ENCODE measurements around the gene PTPN23. TPM values are rescaled to one million over a fixed set of nuclear protein-coding genes. Genes with fewer than 3 reads are reported as not detected.

PTPN23 gene
- total RNA-seq, 1 experiment from 2014 or later, result 7.4 TPM

GRCh38 chr3:47414666-47415587, 34.1 kb downstream of the PTPN23 start:
- Histone ChIP-seq H3K9me3 (replicated peaks) (no peaks in the 10 kb centered on the region), H3K4me3 (no peak overlapping the region), H3K27ac (peak overlapping the region; percentile 30), H3K36me3 (peaks cover 40% of the 10 kb centered on the region), H3K4me1 (peaks cover 12% of the 10 kb centered on the region), H3K27me3 (no peaks in the 10 kb centered on the region)
- DNase-seq, result peak; percentile 74 to 78

DNA sequence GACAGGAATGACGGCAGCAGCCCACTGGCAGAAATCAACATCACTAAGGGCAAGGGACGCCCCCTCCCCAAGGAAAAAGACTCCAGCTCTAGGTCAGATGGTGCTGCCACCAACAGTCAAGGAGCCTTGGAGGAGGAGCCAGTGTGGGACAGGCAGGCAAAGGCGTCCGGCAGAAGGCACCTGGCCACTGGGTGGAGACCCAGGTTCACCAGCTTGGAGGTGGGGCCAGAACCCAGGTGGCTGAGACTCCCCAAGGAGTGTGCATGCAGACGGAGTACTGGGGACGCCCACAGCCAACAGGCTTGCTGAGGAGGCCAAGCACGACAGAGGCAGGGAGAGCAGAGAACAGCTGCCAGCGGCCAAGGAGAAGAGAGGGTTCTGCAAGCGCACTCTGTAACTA, 35.2 kb downstream of the PTPN23 start:
- no peak for DNase-seq
- peaks cover 40% of the 10 kb centered on the region for H3K36me3 ChIP-seq

GRCh38 chr3:47418167-47419082, 37.6 kb downstream of the PTPN23 start:
- peaks cover 19% of the 10 kb centered on the region for H3K4me1 ChIP-seq
- peaks cover 28% of the 10 kb centered on the region for H3K36me3 ChIP-seq

More for the DNA sequence above, 35.2 kb downstream of the PTPN23 start:
- Histone ChIP-seq H3K27ac (no peak overlapping the region), H3K27me3 (no peaks in the 10 kb centered on the region), H3K9me3 (replicated peaks) (no peaks in the 10 kb centered on the region), H3K4me3 (no peak overlapping the region), H3K4me1 (peaks cover 12% of the 10 kb centered on the region)

GRCh38 chr3:47419083-47420043, 38.5 kb downstream of the PTPN23 start:
- Histone ChIP-seq H3K27me3 (no peaks in the 10 kb centered on the region), H3K36me3 (peaks cover 25% of the 10 kb centered on the region)
- no peak for DNase-seq

More at GRCh38 chr3:47418167-47419082, 37.6 kb downstream of the PTPN23 start:
- H3K4me3 ChIP-seq, result no peak overlapping the region
- H3K9me3 ChIP-seq (replicated peaks), result no peaks in the 10 kb centered on the region
- H3K27ac ChIP-seq, result no peak overlapping the region
- no peaks in the 10 kb centered on the region for H3K27me3 ChIP-seq
- no peak for DNase-seq

DNA sequence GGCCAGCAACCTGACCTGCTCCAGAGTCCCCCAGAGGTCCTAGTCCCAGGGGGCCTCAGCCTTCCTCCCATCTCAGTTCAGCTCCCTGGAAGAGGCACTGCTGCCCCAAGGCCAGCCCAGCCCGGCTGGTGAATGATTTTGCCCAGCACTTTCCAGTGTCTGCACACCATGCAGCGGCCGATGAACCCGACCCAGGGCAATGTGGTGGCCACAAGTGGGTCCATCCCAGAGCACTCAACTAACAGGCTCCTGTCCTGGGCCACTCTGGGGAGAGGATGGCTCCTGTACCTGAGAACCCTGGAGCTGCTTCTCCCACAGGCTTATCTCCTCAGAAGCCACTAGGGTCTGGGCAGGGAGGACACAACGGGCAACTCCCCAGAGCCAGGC, 39.2 kb downstream of the PTPN23 start:
- Histone ChIP-seq H3K27me3 (no peaks in the 10 kb centered on the region), H3K36me3 (peaks cover 28% of the 10 kb centered on the region), H3K4me3 (no peak overlapping the region), H3K27ac (no peak overlapping the region), H3K9me3 (replicated peaks) (no peaks in the 10 kb centered on the region), H3K4me1 (peaks cover 7% of the 10 kb centered on the region)
- no peak for DNase-seq

More at GRCh38 chr3:47419083-47420043, 38.5 kb downstream of the PTPN23 start:
- Histone ChIP-seq H3K9me3 (replicated peaks) (no peaks in the 10 kb centered on the region), H3K4me3 (no peak overlapping the region), H3K4me1 (peaks cover 14% of the 10 kb centered on the region), H3K27ac (no peak overlapping the region)

- DNase-seq, result peak; percentile 83 to 93
- Histone ChIP-seq H3K4me3 (no peak overlapping the region), H3K4me1 (peaks cover 7% of the 10 kb centered on the region), H3K36me3 (peaks cover 21% of the 10 kb centered on the region), H3K27me3 (no peaks in the 10 kb centered on the region), H3K9me3 (replicated peaks) (no peaks in the 10 kb centered on the region), H3K27ac (peak overlapping the region; percentile 30; the same call in 1 of the 2 replicates)
These were observed 40.0 kb downstream of the PTPN23 start for GRCh38 chr3:47420511-47421484.

DNA sequence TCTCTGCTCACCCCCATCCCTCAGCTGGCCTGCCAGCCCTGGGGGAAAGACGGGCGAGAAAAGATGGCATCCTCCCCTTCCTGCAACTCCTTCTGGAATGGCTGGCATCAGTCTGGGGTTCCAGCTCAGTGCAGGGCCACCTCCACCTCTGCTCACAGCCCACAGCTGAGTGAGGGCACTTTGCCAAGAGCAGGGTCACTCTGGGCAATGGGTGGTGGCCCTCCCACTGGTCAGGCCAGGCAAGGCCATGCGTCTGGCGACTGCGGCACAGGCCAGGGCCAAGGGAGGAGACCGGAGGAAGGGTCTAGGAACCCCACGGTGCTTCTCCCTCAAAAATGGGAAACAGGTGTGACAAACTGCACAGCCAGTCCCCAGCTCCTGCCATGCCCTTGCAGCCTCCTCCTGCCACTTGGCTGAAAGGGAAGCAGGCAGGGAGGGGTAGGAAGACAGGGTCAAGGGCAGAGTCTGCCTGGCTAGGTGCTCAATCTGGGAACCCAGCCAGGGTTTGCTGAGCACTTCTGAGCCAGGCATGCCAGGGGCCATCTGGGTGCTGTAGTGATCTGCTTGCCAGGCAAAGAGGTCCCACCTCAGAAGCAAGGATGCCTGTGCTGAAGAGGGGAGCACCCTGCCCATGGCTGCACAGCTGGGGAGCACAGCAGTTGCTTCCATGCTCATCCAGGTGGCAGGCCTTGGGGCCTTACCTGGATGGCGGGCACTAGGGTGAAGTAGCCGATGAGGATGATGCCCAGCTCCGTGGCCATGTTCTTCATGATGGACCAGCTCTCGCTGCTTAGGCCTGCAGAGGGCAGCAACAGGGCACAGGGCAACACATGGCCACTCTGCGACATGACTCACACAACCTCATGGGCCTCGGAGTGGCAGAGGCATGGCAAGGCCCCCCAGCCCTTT, 41.2 kb downstream of the PTPN23 start:
- Histone ChIP-seq H3K27ac (peak overlapping the region; percentile 30; the same call in 1 of the 2 replicates), H3K27me3 (no peaks in the 10 kb centered on the region), H3K9me3 (replicated peaks) (no peaks in the 10 kb centered on the region), H3K36me3 (peaks cover 12% of the 10 kb centered on the region), H3K4me1 (peaks cover 7% of the 10 kb centered on the region), H3K4me3 (no peak overlapping the region)
- peak in 1 of 2 experiments; percentile 29 for DNase-seq

DNA sequence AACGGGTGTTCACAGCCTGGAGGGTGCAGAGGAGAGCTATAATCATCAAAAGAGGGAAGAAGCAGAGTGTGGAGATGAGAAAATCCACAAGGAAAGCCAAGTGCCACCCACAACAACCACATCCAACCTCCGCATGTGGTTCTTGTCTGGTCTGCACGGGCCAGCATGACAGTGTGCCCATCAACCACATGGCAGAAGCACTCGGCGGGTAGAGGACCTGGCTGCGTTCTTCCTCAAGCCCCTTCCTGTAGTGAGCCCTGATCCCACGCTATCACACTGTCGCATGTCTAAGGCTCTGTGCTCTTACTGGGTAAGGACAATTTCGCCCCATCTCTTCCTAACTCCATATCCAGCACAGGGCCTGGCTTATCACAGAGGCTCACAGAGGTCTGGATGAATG, 41.9 kb downstream of the PTPN23 start:
- no peak overlapping the region for H3K4me3 ChIP-seq
- no peak for DNase-seq
- H3K9me3 ChIP-seq (replicated peaks), result no peaks in the 10 kb centered on the region
- no peak overlapping the region for H3K27ac ChIP-seq
- peaks cover 7% of the 10 kb centered on the region for H3K36me3 ChIP-seq
- peaks cover 7% of the 10 kb centered on the region for H3K4me1 ChIP-seq
- H3K27me3 ChIP-seq, result no peaks in the 10 kb centered on the region

DNA sequence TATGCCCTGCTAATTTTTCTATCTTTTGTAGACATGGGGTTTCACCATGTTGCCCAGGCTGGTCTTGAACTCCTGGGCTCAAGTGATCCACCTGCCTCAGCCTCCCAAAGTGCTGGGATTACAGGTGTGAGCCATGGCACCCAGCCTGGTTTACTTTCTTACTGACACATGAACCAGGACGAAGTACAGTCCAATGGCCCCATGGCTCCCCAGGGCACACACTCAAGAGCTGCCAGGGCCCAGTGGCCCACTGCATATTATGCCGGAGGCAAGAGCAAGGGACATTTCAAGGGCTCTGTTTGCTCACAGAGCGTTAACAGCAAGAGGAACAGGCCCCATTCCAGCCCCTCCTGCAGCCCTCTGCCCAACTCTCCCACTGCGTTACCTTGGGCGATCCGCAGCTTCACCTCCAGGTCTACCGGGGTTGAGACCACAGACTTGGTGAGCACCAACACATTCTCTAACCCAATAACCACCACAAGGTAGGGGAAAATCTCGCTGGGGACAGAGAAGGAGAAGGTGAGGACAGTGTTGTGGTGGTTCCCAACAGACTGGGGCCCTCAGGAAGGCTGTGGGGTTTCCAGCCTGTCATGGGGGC, 42.8 kb downstream of the PTPN23 start:
- Histone ChIP-seq H3K4me3 (no peak overlapping the region), H3K4me1 (peaks cover 7% of the 10 kb centered on the region), H3K9me3 (replicated peaks) (no peaks in the 10 kb centered on the region), H3K27ac (no peak overlapping the region), H3K36me3 (peaks cover 12% of the 10 kb centered on the region), H3K27me3 (no peaks in the 10 kb centered on the region)
- DNase-seq, result no peak

DNA sequence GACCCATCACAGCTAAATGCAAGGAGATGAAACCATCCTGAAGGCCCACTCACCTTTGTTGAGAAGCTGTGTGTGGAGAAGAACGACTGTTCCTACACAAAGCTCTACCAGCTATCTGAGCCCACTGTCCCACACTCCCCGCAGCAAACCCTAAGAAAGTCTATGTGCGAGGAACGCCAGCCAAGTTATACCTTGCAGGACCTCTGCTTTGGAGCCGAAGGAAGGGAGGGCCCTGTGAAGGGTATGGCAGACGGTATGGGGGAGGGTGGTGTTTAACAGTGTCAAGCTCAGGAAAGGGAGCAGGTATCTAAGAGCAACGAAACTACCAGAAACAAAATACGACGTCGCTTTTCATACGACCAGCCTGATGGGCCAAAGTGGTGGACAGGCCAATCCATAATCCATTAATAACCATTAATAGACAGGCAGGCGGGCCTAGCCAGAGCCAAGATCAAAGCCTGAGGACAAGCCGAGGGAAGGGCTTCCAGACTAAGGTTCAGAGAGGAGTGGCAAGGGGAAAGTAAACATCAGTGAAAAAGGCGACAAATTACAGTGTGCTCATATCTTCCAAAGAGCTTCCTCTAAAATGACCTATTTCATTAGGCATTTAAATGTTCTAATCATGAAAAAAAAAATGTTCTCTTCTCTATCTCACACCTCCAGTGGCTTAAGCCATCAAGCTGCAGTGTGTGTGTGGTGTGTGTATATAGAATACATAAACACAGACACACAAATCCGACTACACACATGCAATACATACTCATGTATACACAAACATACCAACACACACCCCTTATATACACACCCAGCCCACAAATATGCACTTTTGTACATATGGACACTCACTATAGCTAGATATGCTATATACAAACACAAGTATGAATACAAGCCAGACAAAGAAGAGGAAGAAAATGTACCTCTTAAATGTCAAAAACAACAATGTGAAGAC, 43.9 kb downstream of the PTPN23 start:
- Histone ChIP-seq H3K36me3 (peaks cover 12% of the 10 kb centered on the region), H3K9me3 (replicated peaks) (no peaks in the 10 kb centered on the region), H3K4me3 (no peak overlapping the region), H3K27me3 (no peaks in the 10 kb centered on the region), H3K27ac (no peak overlapping the region), H3K4me1 (peaks cover 7% of the 10 kb centered on the region)
- no peak for DNase-seq

GRCh38 chr3:47425383-47425778, 44.6 kb downstream of the PTPN23 start:
- DNase-seq, result no peak
- Histone ChIP-seq H3K27ac (no peak overlapping the region), H3K4me1 (peaks cover 7% of the 10 kb centered on the region), H3K27me3 (no peaks in the 10 kb centered on the region), H3K9me3 (replicated peaks) (no peaks in the 10 kb centered on the region), H3K4me3 (no peak overlapping the region), H3K36me3 (peaks cover 12% of the 10 kb centered on the region)

Data from SJCRH30 (cell line).